Stimulated activated CD8-positive, alpha-beta memory T cell treated with anti-CD3 and anti-CD28 coated beads, Interleukin-15, amount 100 ng/mL, for 4 hours (primary cell): ENCODE measurements around the gene ABCA9.
"Not testable (repeated sequence)": the region's sequence is repeated elsewhere in the genome, so short reads cannot be mapped to it uniquely, and the experiment has no call there.

Experiments
- DNase-seq, 2 donors: peaks; one replicate each; pipeline ENCODE4 v3.0.0-alpha.2; 2020; ENCODE audit warnings: low read depth in 2 of 2

Gene ABCA9

GRCh38 chr17:69043098-69043734 lies 17.5 kb downstream of the ABCA9 start:
- DNase-seq = no peak

DNA sequence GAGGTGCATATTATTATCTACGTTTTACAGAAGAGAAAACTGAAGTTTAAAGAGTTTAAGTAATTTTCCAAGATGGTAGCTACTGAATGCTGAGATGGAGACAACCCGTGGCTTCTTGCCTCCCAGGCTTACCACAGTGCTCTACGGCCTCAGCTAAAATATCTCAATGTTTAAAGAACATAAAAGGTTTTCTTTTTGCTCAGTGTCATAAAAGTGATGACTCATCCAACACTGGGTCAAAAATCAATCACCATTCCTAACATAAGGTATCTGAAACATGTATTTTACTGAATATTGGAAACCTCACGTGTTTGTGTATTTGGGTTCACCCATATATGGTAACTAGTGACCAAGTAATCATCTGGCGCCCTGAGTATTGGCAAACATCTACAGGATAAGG lies 18.4 kb downstream of the ABCA9 start:
- no peak for DNase-seq

GRCh38 chr17:69031839-69032238 lies 28.9 kb downstream of the ABCA9 start:
- DNase-seq = no peak

DNA sequence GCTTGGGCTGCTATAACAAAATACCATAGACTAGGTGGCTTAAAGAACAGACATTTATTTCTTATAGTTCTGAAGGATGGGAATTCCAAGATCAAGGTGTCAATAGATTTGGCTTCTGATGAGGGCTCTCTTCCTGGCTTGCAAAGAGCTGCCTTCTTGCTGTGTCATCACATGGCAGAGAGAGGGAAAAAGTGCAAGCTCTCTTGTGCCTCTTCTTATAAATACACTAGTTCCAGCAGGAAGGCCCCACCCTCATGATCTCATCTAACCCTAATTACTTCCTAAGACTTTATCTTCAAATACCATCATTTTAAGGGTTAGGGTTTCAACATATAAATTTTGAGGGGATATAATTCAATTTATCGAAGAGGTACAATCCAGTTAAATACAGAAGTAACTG lies 30.6 kb downstream of the ABCA9 start:
- no peak for DNase-seq

- no peak for DNase-seq
These were observed 42.0 kb downstream of the ABCA9 start for GRCh38 chr17:69018687-69019086.

DNA sequence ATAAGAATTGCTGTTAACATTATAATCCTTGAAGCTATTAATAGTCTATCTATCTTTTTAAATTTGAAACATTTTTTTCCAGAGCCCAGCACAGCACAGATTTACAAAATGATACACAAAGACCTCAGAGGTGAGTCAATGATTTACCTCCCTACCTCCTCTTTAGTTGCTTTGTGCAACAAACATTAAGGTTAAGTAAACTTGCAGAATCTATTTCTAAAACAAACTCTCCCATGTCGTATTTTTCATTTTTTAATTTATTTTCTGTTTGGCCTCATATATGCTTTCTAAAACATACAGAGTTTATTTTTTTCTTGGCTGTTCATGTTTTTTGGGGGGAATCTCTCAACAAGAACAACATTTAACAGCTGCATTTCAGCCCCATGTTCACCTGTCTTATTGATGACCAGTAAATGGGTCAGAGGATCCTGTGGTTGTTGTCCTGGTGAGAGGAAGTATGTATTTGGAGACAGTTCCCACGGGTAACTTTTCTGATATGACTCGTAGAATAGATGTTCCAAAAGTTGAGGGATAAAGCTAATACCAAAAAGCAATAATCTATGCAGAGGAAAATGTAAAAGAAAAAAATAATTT lies 42.6 kb downstream of the ABCA9 start:
- DNase-seq = no peak

DNA sequence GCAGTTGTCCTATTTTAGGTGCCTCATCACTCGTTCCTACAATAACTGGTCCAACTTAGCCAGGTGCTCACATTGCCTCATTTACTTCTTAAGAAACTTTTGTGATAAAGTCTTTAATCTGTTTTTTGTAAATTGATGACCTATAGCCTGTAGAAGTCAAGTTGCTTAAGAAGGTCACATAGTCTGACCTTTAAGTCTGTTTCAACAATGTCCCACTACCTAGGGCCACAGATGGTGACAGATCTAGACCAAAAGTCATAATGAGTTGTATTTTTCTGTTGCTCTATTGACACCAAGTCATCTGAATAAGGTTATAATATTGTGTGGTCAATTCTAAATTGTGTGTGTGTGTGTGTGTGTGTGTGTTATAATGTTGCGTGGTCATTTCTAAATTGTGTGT lies 45.1 kb downstream of the ABCA9 start:
- DNase-seq = no peak

- DNase-seq = no peak
These were observed 47.6 kb downstream of the ABCA9 start for GRCh38 chr17:69012895-69013805.

DNA sequence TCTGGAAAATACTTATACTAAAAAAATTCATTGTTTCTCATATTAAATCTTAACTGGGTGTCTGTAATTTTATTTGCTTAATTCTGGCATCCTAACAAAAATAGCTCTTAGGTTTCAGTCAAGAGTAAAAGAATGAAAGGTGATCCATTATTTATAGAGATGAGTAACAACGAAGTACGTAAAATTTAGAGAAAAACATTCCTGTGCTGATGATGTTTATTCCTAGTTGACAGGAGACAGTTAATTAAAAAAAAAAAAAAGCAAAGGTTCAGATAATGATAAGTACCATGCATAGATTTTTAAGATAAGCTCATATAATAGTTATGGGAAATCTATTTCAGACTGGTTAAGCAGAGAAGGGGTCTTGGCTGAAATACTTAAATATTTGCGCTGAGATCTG lies 50.8 kb downstream of the ABCA9 start:
- no peak for DNase-seq

DNA sequence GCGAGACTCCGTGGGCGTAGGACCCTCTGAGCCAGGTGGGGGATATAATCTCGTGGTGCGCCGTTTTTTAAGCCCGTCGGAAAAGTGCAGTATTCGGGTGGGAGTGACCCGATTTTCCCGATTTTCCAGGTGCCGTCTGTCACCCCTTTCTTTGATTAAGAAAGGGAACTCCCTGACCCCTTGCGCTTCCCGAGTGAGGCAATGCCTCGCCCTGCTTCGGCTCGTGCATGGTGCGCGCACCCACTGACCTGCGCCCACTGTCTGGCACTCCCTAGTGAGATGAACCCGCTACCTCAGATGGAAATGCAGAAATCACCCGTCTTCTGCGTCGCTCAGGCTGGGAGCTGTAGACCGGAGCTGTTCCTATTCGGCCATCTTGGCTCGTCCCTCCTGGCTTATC lies 56.0 kb downstream of the ABCA9 start:
- not testable (repeated sequence) for DNase-seq

DNA sequence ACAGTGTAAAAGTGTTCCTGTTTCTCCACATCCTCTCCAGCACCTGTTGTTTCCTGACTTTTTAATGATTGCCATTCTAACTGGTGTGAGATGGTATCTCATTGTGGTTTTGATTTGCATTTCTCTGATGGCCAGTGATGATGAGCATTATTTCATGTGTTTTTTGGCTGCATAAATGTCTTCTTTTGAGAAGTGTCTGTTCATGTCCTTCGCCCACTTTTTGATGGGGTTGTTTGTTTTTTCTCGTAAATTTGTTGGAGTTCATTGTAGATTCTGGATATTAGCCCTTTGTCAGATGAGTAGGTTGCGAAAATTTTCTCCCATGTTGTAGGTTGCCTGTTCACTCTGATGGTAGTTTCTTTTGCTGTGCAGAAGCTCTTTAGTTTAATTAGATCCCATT lies 61.0 kb downstream of the ABCA9 start:
- DNase-seq = not testable (repeated sequence)

DNA sequence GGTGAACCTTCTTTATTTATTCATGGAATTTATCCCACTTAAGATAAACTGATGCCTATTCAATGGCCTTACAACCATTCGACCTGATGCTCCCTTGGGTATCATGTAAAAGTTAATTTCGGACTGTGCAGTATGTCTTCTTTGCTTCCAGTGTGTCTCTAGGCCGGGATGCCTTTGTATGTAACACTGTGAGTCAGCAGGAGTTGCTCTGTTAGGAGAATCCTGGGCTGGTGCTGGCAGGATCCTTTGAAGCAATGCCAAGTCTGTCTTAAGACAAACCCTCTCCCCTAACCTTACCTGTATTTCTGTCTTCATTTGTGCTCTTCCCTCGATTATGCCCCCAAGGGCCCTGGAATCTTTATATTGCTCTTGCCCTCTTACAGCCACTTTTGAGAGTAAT lies 67.6 kb downstream of the ABCA9 start:
- no peak for DNase-seq

DNA sequence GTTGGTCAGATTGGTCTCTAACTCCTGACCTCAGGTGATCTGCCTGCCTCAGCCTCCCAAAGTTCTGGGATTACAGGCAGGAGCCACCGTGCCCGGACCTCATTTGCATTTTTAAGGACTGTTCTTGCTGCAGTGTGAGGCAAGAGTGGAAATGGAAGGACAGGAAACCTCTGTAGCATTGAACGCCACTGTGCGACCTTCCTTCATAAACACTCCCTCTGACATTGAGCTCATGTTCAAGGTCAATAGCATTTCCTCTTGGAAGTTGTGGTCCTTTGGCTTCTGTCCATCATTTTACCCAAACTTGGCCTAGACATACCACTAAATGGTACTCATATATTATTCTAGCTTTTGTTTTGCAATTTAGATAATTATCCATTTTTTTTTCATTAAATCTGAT lies 72.8 kb downstream of the ABCA9 start:
- DNase-seq = no peak

DNA sequence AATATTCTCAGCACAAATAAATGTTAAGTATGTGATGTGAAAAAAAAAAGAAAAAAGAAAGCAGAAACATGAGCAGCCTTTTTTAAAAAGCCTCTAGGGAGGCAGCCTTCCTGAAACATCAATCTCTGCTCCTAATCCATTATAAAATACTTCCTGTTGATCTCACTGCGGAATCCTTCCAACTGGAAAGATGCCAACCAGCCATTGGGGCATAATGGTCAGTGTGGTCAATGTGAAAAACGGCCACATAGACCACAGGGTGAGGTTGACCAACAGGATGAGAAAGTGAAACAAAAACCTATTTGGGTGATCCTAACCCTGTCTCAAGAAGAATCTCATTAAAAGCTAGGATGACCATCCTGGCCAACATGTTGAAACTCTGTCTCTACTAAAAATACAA lies 79.4 kb downstream of the ABCA9 start:
- DNase-seq = no peak

- no peak for DNase-seq
These were observed 87.5 kb downstream of the ABCA9 start for GRCh38 chr17:68973098-68973846.

DNA sequence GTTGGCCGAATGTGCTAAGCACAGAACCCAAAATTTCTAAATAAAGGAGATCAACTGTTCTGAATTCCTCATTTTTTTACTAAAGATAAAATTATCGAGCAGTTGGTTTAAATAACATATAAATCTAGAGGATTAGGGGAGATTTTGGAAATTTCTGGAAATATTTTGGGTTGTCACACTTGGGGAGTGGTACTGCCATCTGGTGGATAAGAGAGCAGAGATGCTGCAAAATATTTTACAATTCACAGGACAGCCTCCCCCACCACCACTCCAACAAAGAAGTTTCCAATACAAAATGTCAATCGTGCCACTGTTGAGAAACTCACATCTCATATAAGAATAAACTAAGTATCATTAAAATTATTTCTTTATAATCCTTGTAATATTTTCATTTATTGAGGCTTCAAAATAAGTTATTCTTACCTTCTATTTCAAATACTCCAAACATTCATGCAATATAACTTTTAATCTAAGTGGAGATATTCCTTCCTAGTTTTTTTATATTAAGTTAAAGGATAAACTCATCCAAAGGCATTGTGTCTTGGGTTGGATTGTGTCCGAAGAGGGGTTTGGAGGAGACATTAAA lies 88.5 kb downstream of the ABCA9 start:
- no peak for DNase-seq

GRCh38 chr17:68969101-68969500 lies 91.6 kb downstream of the ABCA9 start:
- no peak for DNase-seq

GRCh38 chr17:68963958-68964357 lies 96.8 kb downstream of the ABCA9 start:
- DNase-seq = no peak

- no peak for DNase-seq
These were observed 99.4 kb downstream of the ABCA9 start for GRCh38 chr17:68961214-68961882.

DNA sequence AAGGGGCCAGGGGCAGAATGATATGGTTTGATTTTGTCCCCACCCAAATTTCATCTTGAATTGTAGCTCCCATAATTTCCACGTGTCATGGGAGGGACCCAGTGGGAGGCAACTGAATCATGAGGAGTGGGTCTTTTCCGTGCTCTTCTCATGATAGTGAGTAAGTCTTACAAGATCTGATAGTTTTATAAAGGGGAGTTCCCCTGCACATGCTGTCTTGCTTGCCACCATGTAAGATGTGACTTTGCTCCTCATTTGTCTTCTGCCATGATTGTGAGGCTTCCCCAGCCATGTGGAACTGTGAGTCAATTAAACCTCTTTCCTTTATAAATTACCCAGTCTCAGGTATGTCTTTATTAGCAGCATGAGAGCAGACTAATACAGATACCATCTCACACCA lies 101.6 kb downstream of the ABCA9 start:
- not testable (repeated sequence) for DNase-seq

DNA sequence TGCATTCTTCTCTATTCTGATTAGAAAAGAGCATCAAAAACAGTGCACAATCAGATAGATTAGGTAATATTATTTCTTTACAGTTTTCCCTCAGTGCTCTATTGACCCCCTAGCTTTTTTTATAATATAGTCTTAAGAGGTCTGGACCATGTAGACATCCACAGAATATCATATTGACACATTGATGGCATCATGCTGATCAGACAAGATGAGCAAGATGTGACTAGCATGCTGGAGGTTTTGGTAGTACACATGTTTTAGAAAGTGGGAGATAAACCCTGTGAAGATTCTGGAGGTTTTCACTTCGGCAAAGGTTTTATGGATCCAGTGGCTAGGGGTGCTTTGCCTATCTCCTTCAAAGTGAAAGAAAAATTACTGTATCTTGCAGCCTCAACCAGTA lies 102.8 kb downstream of the ABCA9 start:
- no peak for DNase-seq
